GM12892 (cell line): ENCODE results near the gene TP53AIP1.

Experiments used
- POLR2A ChIP-seq: IDR thresholded peaks from 2 replicates; pipeline ENCODE4 v1.6.1; 2011; ENCODE audit warnings: low read depth, low read length, control low read depth
- POLR2AphosphoS5 ChIP-seq: IDR thresholded peaks from 2 replicates; pipeline ENCODE4 v1.6.1; 2011; ENCODE audit warnings: low read depth, low read length, control low read depth
- TAF1 ChIP-seq: IDR thresholded peaks from 2 replicates; pipeline ENCODE4 v1.6.1; 2011; ENCODE audit warnings: low read depth, mild to moderate bottlenecking, control low read depth, low read length, borderline replicate concordance

GRCh38 chr11:128931066-128931465 is 11.6 kb downstream of the TP53AIP1 start:
- TF ChIP-seq POLR2A (no peak), POLR2AphosphoS5 (no peak), TAF1 (no peak)
